Glomerular endothelial cell (primary cell): Measurements from ENCODE around the gene LPP. TPM values are rescaled to one million over a fixed set of nuclear protein-coding genes. Genes with fewer than 3 reads are reported as not detected.

Experiments
- DNase-seq: peaks from one replicate; pipeline ENCODE4 v3.0.0-alpha.2; 2011; ENCODE audit warnings: low read depth, low spot score; ENCODE audit errors: extremely low read depth
- total RNA-seq: library from RNA; depleted of rRNA; stranded (reverse); fragments of >200 nt; gene quantifications from 2 replicates; pipeline ENCODE4 v1.2.3, GENCODE V29; 2015

LPP gene
- total RNA-seq, 1 donor from 2014 or later: 132 TPM

- DNase-seq: no peak
Measured at GRCh38 chr3:188135271-188135670, 18.7 kb upstream of the LPP start.

- no peak for DNase-seq
Measured at GRCh38 chr3:188137051-188137450, 16.9 kb upstream of the LPP start.

DNA sequence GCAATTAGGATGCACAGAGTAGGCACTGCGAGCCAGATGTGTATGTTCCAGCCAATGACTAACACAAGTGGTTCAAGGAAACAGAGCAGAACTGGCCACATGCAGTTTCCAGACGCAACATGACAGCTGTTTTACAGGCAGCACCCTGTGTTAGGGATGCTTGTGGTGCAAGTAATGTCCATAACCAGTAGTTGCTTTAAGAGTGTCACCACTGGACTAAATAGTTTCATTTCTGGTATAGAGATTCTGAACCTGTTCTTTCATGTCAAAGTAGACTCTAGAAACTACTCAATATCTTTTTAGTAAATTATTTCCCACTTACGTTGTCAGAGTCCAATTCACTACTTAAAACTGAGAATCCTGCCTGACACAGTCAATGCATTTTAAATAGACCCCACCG is 14.5 kb upstream of the LPP start:
- no peak for DNase-seq

DNA sequence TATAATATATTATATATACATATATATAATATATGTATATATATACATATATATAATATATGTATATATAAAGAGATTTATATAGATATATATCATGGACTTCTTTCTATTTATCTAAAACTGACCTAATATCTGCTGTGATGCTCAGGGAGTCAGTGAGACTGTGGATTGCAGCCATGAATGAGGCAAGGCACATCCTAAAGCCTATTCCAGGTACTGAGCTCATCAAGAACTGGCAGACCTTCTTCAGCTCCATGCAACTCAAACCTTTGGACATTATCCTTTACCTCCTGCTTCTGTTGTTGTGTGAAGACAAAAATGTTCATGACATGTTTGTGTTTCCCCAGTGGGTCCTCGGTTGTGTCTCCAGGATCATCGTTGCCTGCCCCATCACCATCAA is 7.7 kb upstream of the LPP start:
- no peak for DNase-seq

- DNase-seq: no peak
Measured at GRCh38 chr3:188147782-188148181, 6.2 kb upstream of the LPP start.

- no peak for DNase-seq
Measured at GRCh38 chr3:188148318-188148717, 5.6 kb upstream of the LPP start.

DNA sequence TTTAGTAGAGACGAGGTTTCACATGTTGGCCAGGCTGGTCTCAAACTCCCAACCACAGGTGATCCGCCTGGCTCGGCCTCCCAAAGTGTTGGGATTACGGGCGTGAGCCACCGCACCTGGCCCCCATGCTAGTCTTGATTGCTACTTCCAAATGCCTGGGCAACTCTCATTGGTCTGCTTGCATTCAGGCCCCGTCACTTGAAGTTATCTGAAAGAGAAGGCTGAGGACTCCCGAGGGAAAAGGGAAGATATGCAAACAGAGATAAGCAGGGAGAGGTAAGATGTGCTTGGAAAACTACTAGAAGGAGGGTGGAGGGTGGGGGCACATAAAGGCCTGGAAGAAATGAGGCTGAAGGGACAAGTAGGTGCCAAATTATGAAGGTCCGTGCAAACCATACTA is 4.4 kb upstream of the LPP start:
- no peak for DNase-seq

DNA sequence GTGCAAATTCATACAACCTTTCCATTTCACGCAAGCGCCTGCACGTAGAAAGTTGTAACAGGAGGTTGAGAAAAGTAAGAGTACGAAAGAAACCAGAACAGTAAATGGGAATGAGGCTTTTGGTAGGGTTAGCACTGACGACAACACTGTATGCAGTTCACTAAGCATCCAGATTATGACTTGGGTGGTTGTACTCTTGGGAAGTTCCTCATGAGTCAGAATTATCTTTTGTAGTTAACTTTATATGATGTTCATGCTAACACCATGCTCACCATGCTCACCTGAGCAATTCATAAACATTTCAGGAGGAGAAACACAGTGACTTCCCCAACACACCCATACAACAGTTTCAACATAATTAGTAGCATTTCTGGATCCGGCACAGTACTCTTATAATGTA is 3.0 kb upstream of the LPP start:
- DNase-seq: no peak

DNA sequence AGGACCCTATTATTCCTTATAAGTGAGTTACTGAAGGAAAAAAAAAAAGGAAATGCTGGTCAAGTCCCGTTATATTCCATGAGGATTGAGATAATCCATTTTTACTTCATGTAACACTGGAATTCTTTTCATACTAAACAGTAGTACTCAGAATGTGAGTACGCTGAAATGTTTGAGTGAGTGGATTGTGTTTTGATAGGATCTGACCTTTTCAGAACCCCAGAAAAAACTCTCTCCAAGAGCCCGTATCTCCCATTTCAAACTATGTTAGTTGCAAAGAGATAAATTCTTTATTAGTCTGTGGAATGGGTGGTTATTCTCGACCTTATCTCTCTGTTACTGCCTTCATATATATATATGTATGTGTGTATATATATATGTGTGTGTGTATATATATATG is 2.5 kb upstream of the LPP start:
- DNase-seq: no peak

GRCh38 chr3:188152660-188153436 is 1.1 kb upstream of the LPP start:
- no peak for DNase-seq

GRCh38 chr3:188153437-188154013 is 432 bp upstream of the LPP start:
- peak; percentile 66 for DNase-seq

GRCh38 chr3:188154809-188155574 is 1.0 kb downstream of the LPP start:
- DNase-seq: no peak

DNA sequence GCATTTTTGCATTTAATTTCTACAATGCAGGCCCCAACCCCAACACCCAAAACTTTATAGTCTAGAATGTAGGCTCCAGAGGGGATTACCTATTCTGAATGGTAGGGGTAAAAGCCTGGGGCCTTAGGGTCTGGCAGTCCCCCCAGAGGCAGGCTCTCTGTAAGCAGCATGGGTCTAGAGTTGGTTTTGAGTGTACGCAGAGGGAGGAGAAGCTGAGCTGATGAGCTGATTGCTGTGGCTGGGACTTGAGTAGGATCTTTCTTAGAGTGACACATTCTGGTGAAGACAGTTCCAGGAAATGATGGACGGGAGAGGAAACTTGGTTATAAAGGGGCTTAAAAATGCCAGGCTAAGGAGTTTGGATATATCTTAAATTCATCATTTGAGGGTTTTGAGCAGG is 2.1 kb downstream of the LPP start:
- no peak for DNase-seq

GRCh38 chr3:188157407-188157806 is 3.5 kb downstream of the LPP start:
- no peak for DNase-seq

GRCh38 chr3:188157971-188158370 is 4.0 kb downstream of the LPP start:
- DNase-seq: no peak

GRCh38 chr3:188158731-188159310 is 4.9 kb downstream of the LPP start:
- DNase-seq: no peak

GRCh38 chr3:188160751-188161150 is 6.8 kb downstream of the LPP start:
- no peak for DNase-seq

DNA sequence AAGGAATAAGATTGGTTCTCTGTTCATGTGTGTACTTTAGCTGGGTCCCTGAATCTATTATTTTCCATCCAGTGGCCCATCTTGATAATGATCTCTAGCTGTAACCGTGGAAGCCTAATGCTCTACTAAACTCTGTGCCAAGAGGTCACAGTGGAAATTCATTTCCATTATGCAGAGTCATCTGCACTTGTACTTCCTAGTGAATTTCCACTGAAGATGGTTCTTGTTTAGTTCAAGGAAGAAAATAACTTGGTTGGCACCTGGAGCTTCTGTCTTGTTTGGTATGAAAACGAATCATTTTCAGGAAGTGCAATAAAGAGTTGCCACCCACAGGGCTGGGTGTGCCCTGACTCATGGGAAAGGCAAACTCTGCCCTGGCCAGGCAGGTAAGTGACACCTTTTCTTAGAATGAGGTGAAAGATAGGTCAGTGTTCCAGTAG is 10.3 kb downstream of the LPP start:
- DNase-seq: no peak

DNA sequence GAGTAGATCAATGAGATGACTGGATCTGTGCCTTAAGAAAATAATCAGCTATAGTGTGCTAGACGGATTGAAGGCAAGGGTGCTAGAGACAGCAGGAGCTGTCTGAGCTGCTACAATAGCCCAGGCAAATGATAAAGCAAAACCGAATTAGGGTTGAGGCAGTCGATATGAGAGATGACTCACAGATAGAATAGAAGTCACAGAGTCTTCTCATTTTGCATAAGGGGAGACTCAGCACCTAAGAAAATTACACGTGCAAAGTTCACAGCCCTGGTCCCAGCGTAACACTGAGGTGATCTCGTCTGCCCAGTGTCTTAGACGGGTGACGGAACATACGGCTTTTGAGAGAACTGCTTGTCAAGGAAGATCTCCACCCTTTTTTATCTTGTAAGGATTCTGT is 11.6 kb downstream of the LPP start:
- no peak for DNase-seq

- no peak for DNase-seq
Measured at GRCh38 chr3:188166441-188166840, 12.5 kb downstream of the LPP start.

GRCh38 chr3:188168186-188168585 is 14.2 kb downstream of the LPP start:
- DNase-seq: no peak

DNA sequence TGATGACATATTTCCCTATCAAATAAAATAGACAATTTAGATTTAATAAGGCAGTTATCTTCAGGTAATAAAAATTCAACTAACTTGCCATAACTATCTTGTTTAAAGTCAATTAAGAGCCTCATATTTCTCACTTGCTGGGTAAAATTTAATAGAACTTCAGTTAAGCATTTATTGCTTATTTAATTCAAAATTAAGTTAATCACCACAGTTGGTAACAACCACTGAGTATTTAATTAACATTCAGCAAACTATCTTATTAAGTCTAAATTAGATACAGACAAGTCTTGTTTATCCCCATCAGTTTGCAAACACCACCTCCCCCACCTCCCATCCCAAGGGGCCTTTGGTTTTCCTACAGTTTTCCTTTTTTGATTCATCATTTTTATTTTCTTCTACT is 14.7 kb downstream of the LPP start:
- DNase-seq: no peak
